RWPE2 (cell line): Measurements from ENCODE around the gene ACBD7.
A peak's percentile ranks its signal among the peaks of the same experiment; 100 is the strongest.

ENCODE experiments used
- ATAC-seq: fragments of 200-7000 bp; cut with Tn5 transposase; 3 replicates; pipeline ENCODE4 v1.9.1; 2021; ENCODE audit warnings: low read depth
- DNase-seq: peaks from one replicate; pipeline ENCODE4 v3.0.0-alpha.2; 2020; ENCODE audit warnings: low spot score
- H3K27ac ChIP-seq: fragments of 450-650 bp; 2 replicates; pipeline ENCODE4 v1.5.1; 2017; ENCODE audit warnings: mild to moderate bottlenecking; ENCODE audit not compliant: poor library complexity, severe bottlenecking
- H3K27me3 ChIP-seq: fragments of 250-450 bp; sonication (Bioruptor Pico); 2 replicates; pipeline ENCODE4 v1.5.1; 2021; ENCODE audit warnings: mild to moderate bottlenecking, moderate library complexity; ENCODE audit not compliant: insufficient read depth, poor library complexity, severe bottlenecking
- H3K36me3 ChIP-seq: fragments of 250-450 bp; sonication (Bioruptor Pico); 2 replicates; pipeline ENCODE4 v1.5.1; 2020; ENCODE audit warnings: low read depth, mild to moderate bottlenecking, moderate library complexity
- H3K4me1 ChIP-seq: fragments of 250-450 bp; sonication (Bioruptor Pico); 2 replicates; pipeline ENCODE4 v1.5.1; 2021; ENCODE audit warnings: mild to moderate bottlenecking, moderate library complexity; ENCODE audit not compliant: insufficient read depth, poor library complexity, severe bottlenecking
- H3K4me3 ChIP-seq: fragments of 250-450 bp; sonication (Bioruptor Pico); 2 replicates; pipeline ENCODE4 v1.5.1; 2021; ENCODE audit warnings: mild to moderate bottlenecking, moderate library complexity; ENCODE audit not compliant: severe bottlenecking
- H3K9me3 ChIP-seq: fragments of 250-450 bp; sonication (Bioruptor Pico); 2 replicates; pipeline ENCODE4 v1.5.1; 2021; ENCODE audit warnings: mild to moderate bottlenecking, moderate library complexity; ENCODE audit not compliant: severe bottlenecking
- TF ChIP-seq, protein P1 (sequence below): fragments of 450-650 bp; IDR thresholded peaks from one replicate; pipeline ENCODE4 v1.5.1; 2017; ENCODE audit warnings: mild to moderate bottlenecking, moderate library complexity; ENCODE audit not compliant: poor library complexity, severe bottlenecking

Gene ACBD7

DNA sequence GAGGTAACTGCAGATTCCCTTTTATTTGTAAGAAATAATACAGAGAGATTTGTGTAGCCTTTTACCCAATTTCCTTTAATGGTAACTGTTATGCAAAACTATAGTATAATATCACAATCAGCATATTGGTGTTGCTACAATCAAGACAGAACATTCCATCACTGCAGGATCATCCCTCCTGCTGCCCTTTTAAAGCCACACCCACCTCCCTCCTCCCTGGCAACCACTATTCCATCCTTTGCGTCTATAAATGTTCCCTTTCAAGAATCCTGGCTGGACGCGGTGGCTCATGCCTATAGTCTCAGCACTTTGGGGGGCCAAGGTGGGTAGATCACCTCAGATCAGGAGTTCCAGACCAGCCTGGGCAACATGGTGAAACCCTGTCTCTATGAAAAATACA, 13.2 kb downstream of the ACBD7 start:
- Histone ChIP-seq H3K4me3 (no peak overlapping the region), H3K27me3 (no peaks in the 10 kb centered on the region), H3K4me1 (no peaks in the 10 kb centered on the region), H3K36me3 (no peaks in the 10 kb centered on the region), H3K9me3 (no peaks in the 10 kb centered on the region), H3K27ac (no peak overlapping the region)
- ATAC-seq (no peak), DNase-seq (no peak)
- TF ChIP-seq, protein P1, sequence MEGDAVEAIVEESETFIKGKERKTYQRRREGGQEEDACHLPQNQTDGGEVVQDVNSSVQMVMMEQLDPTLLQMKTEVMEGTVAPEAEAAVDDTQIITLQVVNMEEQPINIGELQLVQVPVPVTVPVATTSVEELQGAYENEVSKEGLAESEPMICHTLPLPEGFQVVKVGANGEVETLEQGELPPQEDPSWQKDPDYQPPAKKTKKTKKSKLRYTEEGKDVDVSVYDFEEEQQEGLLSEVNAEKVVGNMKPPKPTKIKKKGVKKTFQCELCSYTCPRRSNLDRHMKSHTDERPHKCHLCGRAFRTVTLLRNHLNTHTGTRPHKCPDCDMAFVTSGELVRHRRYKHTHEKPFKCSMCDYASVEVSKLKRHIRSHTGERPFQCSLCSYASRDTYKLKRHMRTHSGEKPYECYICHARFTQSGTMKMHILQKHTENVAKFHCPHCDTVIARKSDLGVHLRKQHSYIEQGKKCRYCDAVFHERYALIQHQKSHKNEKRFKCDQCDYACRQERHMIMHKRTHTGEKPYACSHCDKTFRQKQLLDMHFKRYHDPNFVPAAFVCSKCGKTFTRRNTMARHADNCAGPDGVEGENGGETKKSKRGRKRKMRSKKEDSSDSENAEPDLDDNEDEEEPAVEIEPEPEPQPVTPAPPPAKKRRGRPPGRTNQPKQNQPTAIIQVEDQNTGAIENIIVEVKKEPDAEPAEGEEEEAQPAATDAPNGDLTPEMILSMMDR = no peak

DNA sequence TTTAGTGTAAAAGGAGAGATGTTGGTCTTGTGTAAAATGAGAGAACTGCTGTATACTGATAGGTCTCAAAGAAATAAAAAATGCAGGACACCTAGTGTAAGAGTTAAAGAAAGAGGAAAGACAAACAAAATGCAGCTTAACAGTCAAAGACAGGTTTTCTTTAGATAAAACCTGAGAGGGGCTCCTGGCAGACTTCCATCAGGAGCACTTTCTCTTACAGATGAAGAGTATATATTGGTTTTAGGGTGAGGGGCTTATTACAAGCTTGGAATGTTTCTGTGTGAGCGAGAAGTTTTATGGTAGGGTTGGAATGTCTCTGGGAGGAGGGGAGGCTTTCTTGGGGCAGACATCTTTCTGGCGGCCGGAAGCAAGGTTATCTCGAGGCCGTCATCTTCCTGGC, 16.2 kb downstream of the ACBD7 start:
- Histone ChIP-seq H3K4me3 (no peak overlapping the region), H3K4me1 (no peaks in the 10 kb centered on the region), H3K27me3 (no peaks in the 10 kb centered on the region), H3K36me3 (no peaks in the 10 kb centered on the region), H3K27ac (no peak overlapping the region), H3K9me3 (no peaks in the 10 kb centered on the region)
- TF ChIP-seq, protein P1 = no peak
- ATAC-seq (no peak), DNase-seq (no peak)

DNA sequence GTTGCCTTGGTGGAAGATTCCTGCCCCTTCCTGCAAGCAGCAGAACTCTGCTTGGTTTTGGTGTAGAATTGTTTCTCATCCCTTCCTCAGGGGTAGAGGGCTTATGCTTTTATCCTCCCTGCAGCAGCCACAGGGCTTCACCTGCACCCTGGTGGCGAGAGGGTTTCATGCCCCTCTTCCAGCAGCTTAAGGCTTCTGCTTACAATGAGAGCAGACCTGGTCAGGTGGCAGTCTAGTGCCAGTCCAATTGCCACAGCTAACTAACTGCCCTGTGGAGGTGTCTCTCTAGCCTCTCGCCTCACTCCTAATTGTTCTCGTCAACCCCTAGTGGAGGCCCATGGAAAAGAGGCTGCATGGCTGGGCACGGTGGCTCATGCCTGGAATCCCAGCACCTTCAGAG, 19.3 kb downstream of the ACBD7 start:
- Histone ChIP-seq H3K4me3 (no peak overlapping the region), H3K9me3 (no peaks in the 10 kb centered on the region), H3K36me3 (no peaks in the 10 kb centered on the region), H3K27ac (no peak overlapping the region), H3K4me1 (no peaks in the 10 kb centered on the region), H3K27me3 (no peaks in the 10 kb centered on the region)
- ATAC-seq (no peak), DNase-seq (no peak)
- TF ChIP-seq, protein P1 = no peak

DNA sequence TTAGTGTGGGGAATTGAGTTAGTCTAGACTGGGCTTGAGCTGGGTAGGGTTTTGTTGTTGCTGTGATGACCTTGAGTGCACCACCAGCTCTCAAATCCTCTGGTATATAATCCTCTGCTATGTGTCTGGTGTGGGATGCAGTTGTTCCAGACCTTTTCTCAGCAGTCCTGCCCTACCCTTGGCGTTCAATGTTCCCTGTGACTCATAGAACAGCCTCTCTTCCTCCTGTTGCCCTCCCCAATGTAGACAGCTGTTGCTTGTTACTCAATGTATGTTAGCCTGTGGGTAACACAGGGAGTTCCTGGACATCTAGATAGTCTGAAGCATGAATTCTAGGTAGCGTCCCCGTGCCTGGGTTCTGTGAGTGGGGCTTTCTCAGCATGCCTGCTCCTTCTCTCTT, 19.8 kb downstream of the ACBD7 start:
- no peak overlapping the region for H3K27ac ChIP-seq
- ATAC-seq (peak; percentile 89), DNase-seq (no peak)
- no peaks in the 10 kb centered on the region for H3K27me3 ChIP-seq
- H3K36me3 ChIP-seq = no peaks in the 10 kb centered on the region
- H3K9me3 ChIP-seq = no peaks in the 10 kb centered on the region
- no peaks in the 10 kb centered on the region for H3K4me1 ChIP-seq
- no peak overlapping the region for H3K4me3 ChIP-seq
- TF ChIP-seq, protein P1 = no peak

DNA sequence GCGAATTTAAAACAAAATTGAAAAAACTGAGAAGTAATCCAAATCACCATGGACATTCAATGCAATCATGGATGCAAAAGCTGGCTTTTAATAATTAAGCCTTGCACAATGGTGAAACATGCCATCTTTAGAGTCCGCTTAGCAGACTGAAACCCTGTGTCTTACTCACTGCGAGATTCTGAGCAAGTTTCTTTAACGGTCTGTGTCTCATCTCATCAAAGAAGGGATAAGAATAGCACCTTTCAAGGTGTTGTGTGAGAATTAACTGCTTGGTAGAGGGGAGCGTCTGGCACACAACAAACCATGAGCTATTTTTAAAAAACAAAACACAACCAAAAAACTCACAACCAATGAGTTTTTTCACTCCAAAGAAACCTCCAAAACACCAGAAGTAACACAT, 21.4 kb downstream of the ACBD7 start:
- Histone ChIP-seq H3K4me3 (no peak overlapping the region), H3K4me1 (no peaks in the 10 kb centered on the region), H3K36me3 (no peaks in the 10 kb centered on the region), H3K9me3 (no peaks in the 10 kb centered on the region), H3K27ac (no peak overlapping the region), H3K27me3 (no peaks in the 10 kb centered on the region)
- TF ChIP-seq, protein P1 = no peak
- DNase-seq (no peak), ATAC-seq (no peak)
